GM06990 (cell line): ENCODE measurements around the gene USB1.

ENCODE experiments used
- DNase-seq: peaks from one replicate; pipeline ENCODE4 v3.0.0-alpha.2; 2011; ENCODE audit not compliant: insufficient read length; ENCODE audit errors: extremely low read depth
- H3K27me3 ChIP-seq: replicated peaks from 2 replicates; pipeline ENCODE4 v1.6.0; 2011; ENCODE audit warnings: low read length; ENCODE audit not compliant: control insufficient read depth, insufficient read depth
- H3K36me3 ChIP-seq: 2 replicates; pipeline ENCODE4 v1.5.1; 2011; ENCODE audit warnings: low read length; ENCODE audit not compliant: control insufficient read depth, insufficient read depth
- H3K4me3 ChIP-seq: replicated peaks from 2 replicates; pipeline ENCODE4 v1.5.1; 2011; ENCODE audit warnings: low read depth, mild to moderate bottlenecking, control low read depth, low read length
- TF ChIP-seq, protein P1 (sequence below): IDR thresholded peaks from 2 replicates; pipeline ENCODE4 v1.5.1; 2011; ENCODE audit warnings: low read length, control low read depth, mild to moderate bottlenecking, inconsistent platforms; ENCODE audit not compliant: insufficient read depth, poor library complexity, severe bottlenecking

The USB1 gene

DNA sequence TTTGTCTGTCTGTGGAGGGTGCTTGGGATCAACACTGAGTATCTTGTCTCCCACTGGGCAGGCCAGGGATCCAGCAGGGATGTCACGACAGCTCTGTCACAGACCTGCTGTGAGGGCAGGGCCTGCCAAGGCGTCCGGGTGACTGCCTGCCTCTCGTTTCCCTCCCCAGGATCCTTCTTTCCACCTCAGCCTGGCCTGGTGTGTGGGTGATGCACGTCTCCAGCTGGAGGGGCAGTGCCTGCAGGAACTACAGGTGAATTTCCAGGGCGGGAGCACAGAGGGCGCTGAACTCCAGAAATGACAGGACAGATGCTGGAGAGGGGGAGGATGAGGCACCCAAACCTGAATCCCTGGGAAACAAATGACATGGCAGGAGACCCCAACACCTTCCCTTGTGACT, 17.6 kb downstream of the USB1 start:
- TF ChIP-seq, protein P1, sequence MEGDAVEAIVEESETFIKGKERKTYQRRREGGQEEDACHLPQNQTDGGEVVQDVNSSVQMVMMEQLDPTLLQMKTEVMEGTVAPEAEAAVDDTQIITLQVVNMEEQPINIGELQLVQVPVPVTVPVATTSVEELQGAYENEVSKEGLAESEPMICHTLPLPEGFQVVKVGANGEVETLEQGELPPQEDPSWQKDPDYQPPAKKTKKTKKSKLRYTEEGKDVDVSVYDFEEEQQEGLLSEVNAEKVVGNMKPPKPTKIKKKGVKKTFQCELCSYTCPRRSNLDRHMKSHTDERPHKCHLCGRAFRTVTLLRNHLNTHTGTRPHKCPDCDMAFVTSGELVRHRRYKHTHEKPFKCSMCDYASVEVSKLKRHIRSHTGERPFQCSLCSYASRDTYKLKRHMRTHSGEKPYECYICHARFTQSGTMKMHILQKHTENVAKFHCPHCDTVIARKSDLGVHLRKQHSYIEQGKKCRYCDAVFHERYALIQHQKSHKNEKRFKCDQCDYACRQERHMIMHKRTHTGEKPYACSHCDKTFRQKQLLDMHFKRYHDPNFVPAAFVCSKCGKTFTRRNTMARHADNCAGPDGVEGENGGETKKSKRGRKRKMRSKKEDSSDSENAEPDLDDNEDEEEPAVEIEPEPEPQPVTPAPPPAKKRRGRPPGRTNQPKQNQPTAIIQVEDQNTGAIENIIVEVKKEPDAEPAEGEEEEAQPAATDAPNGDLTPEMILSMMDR, result no peak

DNA sequence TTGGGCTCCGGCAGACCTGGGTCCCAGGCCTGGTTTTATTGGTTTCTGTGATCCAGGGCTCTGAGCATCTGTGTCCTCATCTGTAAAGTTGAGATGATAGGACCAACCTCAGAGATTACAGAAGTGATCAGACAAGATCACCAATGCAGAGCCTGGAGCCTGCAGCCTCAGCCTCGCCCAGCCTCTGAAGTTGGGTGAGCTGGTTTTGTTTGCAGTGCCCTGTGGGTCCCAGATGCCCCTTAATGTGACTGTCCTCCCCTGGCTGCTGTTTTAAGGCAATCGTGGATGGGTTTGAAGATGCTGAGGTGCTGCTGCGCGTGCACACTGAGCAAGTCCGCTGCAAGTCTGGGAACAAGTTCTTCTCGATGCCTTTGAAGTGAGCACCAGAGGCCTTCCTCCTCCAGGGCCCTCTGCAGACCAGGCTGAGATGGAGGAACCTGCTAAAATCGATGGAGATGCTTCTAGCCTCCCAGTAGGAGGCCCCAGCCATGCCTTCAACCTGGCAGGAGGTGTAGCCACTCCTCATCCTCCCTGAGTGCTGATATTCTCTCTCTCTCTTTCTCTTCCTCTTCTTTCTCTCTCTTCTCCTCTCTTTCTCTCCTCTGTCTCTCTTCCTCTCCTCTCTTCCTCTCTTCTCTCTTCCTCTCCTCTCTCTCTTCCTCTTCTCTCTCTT, 18.8 kb downstream of the USB1 start:
- Histone ChIP-seq H3K36me3 (peaks cover 10% of the 10 kb centered on the region; the same call in 1 of the 2 replicates), H3K4me3 (no peak overlapping the region), H3K27me3 (no peaks in the 10 kb centered on the region)
- TF ChIP-seq, protein P1, result no peak
- DNase-seq, result no peak

More for the DNA sequence above, 17.6 kb downstream of the USB1 start:
- no peak overlapping the region for H3K4me3 ChIP-seq
- no peak for DNase-seq
- H3K27me3 ChIP-seq, result no peaks in the 10 kb centered on the region
- H3K36me3 ChIP-seq, result peaks cover 10% of the 10 kb centered on the region; the same call in 1 of the 2 replicates

- Histone ChIP-seq H3K36me3 (peaks cover 10% of the 10 kb centered on the region; the same call in 1 of the 2 replicates), H3K4me3 (no peak overlapping the region), H3K27me3 (no peaks in the 10 kb centered on the region)
- DNase-seq, result no peak
- TF ChIP-seq, protein P1, result peak; percentile 78
Measured at GRCh38 chr16:58020628-58021521, 19.7 kb downstream of the USB1 start.

DNA sequence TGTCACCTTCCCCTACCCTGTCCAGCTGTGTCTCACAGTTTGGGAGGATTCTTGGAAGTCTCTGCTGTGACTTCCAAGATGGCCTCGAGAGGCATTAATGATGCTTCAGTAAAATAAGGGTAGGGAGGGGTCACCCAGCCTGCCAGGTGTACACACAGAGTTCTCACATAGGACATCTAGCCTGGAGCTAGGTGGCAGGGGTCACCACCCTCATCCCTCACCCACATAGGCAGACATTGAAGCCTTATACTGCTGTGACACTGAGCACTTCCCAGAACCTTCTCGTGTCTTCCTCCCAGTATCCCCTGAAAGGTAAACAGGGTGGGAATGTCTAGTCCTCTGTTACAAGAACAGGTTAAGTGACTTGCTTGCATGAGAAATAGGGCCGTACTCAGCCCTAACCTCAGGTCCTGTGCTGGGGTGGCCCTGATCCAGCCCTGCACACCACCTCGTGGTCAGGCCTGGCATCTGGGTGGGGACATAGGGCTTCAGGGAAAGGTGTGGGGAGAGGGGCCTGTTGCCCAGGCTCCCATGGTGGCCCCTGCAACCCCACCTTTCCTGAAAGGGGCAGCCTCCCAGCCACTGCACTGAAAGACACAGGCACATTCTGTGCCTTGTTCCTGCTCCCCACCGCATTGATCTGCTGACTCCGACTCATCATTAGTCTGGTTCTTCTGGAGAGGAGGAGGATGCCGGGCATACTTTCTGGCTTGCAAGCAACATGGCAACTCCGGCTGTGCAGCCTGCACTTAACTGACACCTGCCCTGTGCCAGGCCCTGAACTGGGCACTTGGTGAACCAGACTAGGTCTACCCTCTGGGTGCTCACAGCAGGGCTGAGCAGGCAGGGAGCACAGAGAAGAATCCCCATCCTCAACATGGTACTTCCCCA, 20.7 kb downstream of the USB1 start:
- no peak for DNase-seq
- TF ChIP-seq, protein P1, result no peak

DNA sequence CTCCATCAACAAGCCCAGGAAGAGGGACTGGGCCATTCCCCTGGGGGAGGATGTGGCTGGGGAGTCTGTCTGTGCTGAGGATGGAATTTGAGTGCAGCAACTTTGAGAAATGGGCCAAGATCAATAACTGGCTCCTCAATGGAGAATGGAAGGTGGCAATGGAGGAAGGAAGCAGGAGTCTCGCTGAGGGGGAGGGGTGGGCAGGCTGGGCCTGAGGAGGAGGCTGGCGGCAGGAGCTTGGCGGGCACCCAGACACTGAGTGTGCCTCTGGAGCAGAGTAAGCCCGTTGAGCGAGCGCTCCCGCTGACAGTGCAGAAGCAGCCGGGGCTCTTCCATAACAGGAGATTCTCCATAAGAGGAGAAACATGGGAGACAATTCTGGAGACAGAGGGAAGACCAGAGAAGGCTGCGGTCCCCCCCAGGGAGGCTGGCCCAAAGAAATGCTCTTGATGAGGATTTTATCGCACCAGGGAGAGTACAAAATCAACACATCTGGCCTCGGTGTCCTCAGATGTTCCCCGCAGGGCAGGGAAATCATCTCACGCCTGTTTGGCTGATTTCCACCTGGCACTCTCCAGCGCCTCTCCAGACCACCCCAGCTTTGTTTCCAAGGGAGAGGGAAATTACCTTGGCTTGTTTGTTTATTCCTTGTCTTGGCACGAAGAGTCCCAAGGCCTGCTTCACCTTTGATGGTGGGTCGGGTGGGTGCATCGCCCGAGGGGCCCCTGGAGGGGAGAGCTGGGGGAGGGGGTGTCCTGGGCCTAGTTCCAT, 21.6 kb downstream of the USB1 start:
- Histone ChIP-seq H3K27me3 (no peaks in the 10 kb centered on the region; the same call in 1 of the 2 replicates), H3K36me3 (peaks cover 8% of the 10 kb centered on the region; the same call in 1 of the 2 replicates), H3K4me3 (no peak overlapping the region)
- DNase-seq, result no peak
- TF ChIP-seq, protein P1, result no peak

More for the DNA sequence above, 20.7 kb downstream of the USB1 start:
- Histone ChIP-seq H3K27me3 (no peaks in the 10 kb centered on the region; the same call in 1 of the 2 replicates), H3K36me3 (peaks cover 10% of the 10 kb centered on the region; the same call in 1 of the 2 replicates), H3K4me3 (no peak overlapping the region)
